DOHH2 (cell line): ENCODE measurements around the gene SUGCT.

Experiments used
- H3F3A ChIP-seq: fragments of 200-600 bp; sonication (generic), shearing (Covaris generic); 2 replicates; pipeline ENCODE4 v1.6.0; 2016; ENCODE audit warnings: antibody characterized with exemption, mild to moderate bottlenecking; ENCODE audit not compliant: control insufficient read depth, insufficient read depth
- H3K27ac ChIP-seq: fragments of 200-600 bp; sonication (generic); 2 replicates; pipeline ENCODE4 v1.5.1; 2014; ENCODE audit warnings: low read depth, mild to moderate bottlenecking, low read length, moderate library complexity
- H3K27me3 ChIP-seq: fragments of 200-600 bp; sonication (generic); 2 replicates; pipeline ENCODE4 v1.6.1; 2014; ENCODE audit warnings: mild to moderate bottlenecking, low read length, mixed read lengths; ENCODE audit not compliant: control insufficient read depth
- H3K36me3 ChIP-seq: fragments of 200-600 bp; sonication (generic); 2 replicates; pipeline ENCODE4 v1.6.1; 2014; ENCODE audit warnings: mild to moderate bottlenecking, low read length, moderate library complexity, mixed read lengths; ENCODE audit not compliant: control insufficient read depth
- H3K4me1 ChIP-seq: fragments of 200-600 bp; sonication (generic); 2 replicates; pipeline ENCODE4 v1.6.1; 2014; ENCODE audit warnings: mild to moderate bottlenecking, low read length, mixed read lengths; ENCODE audit not compliant: control insufficient read depth
- H3K4me2 ChIP-seq: fragments of 200-600 bp; sonication (generic); 2 replicates; pipeline ENCODE4 v1.6.0; 2014; ENCODE audit warnings: mild to moderate bottlenecking, low read length, moderate library complexity
- H3K4me3 ChIP-seq: fragments of 200-600 bp; sonication (generic); 2 replicates; pipeline ENCODE4 v1.5.1; 2014; ENCODE audit warnings: mild to moderate bottlenecking, low read length, mixed read lengths
- H3K79me2 ChIP-seq: fragments of 200-600 bp; sonication (generic); 2 replicates; pipeline ENCODE4 v1.6.1; 2014; ENCODE audit warnings: mild to moderate bottlenecking, low read length, mixed read lengths; ENCODE audit not compliant: control insufficient read depth
- H3K9me2 ChIP-seq: fragments of 200-600 bp; sonication (generic); replicated peaks from 2 replicates; pipeline ENCODE4 v1.6.1; 2014; ENCODE audit warnings: mild to moderate bottlenecking, low read length, mixed read lengths; ENCODE audit not compliant: control insufficient read depth
- H3K9me3 ChIP-seq: fragments of 200-600 bp; sonication (generic); 2 replicates; pipeline ENCODE4 v1.6.1; 2014; ENCODE audit warnings: antibody characterized with exemption, low read length, mixed read lengths; ENCODE audit not compliant: control insufficient read depth, insufficient read depth
- H4K20me1 ChIP-seq: fragments of 200-600 bp; sonication (generic); 2 replicates; pipeline ENCODE4 v1.6.0; 2014; ENCODE audit warnings: low read depth, mild to moderate bottlenecking, antibody characterized with exemption, low read length, moderate library complexity; ENCODE audit not compliant: control insufficient read depth, insufficient read depth
- CTCF ChIP-seq: fragments of 200-600 bp; sonication (generic); IDR thresholded peaks from one replicate; pipeline ENCODE4 v1.5.1; 2014; ENCODE audit warnings: antibody characterized with exemption, mild to moderate bottlenecking, low read depth, low read length; ENCODE audit not compliant: poor library complexity, severe bottlenecking
- EZH2phosphoT487 ChIP-seq: fragments of 200-600 bp; sonication (generic); IDR thresholded peaks from 2 replicates; pipeline ENCODE4 v1.6.1; 2017; ENCODE audit warnings: borderline replicate concordance, mild to moderate bottlenecking, antibody characterized with exemption, low read length, moderate library complexity, mixed read lengths

SUGCT gene

GRCh38 chr7:40526951-40527715 is 392.3 kb downstream of the SUGCT start:
- H3K27ac ChIP-seq, result no peak overlapping the region
- H4K20me1 ChIP-seq, result no peaks in the 10 kb centered on the region
- H3K27me3 ChIP-seq, result 0 out of 2 replicates have a peak, but pooled peaks cover 2% of the 10 kb centered on the region
- no peaks in the 10 kb centered on the region for H3F3A ChIP-seq
- no peaks in the 10 kb centered on the region for H3K4me1 ChIP-seq
- no peaks in the 10 kb centered on the region for H3K9me2 ChIP-seq
- no peak overlapping the region for H3K4me3 ChIP-seq
- H3K4me2 ChIP-seq, result no peak overlapping the region
- no peaks in the 10 kb centered on the region; the same call in 1 of the 2 replicates for H3K9me3 ChIP-seq
- no peak for TF ChIP-seq EZH2phosphoT487
- no peak for TF ChIP-seq CTCF
- H3K79me2 ChIP-seq, result no peaks in the 10 kb centered on the region
- no peaks in the 10 kb centered on the region for H3K36me3 ChIP-seq

- Histone ChIP-seq H3K4me3 (no peak overlapping the region), H3K27me3 (0 out of 2 replicates have a peak, but pooled peaks cover 2% of the 10 kb centered on the region), H3K27ac (no peak overlapping the region), H3K36me3 (no peaks in the 10 kb centered on the region), H3F3A (no peaks in the 10 kb centered on the region), H3K4me1 (no peaks in the 10 kb centered on the region), H3K4me2 (no peak overlapping the region), H4K20me1 (no peaks in the 10 kb centered on the region), H3K9me2 (no peaks in the 10 kb centered on the region), H3K79me2 (no peaks in the 10 kb centered on the region), H3K9me3 (no peaks in the 10 kb centered on the region; the same call in 1 of the 2 replicates)
- TF ChIP-seq CTCF (no peak), EZH2phosphoT487 (no peak)
Measured at GRCh38 chr7:40527723-40528122, 392.9 kb downstream of the SUGCT start.

- Histone ChIP-seq H3K4me2 (no peak overlapping the region), H3K9me3 (no peaks in the 10 kb centered on the region; the same call in 1 of the 2 replicates), H3K36me3 (no peaks in the 10 kb centered on the region), H3F3A (no peaks in the 10 kb centered on the region), H3K27me3 (0 out of 2 replicates have a peak, but pooled peaks cover 2% of the 10 kb centered on the region), H3K27ac (no peak overlapping the region), H3K4me1 (no peaks in the 10 kb centered on the region), H3K4me3 (no peak overlapping the region), H3K9me2 (no peaks in the 10 kb centered on the region), H4K20me1 (no peaks in the 10 kb centered on the region), H3K79me2 (no peaks in the 10 kb centered on the region)
- no peak for TF ChIP-seq EZH2phosphoT487
- no peak for TF ChIP-seq CTCF
Measured at GRCh38 chr7:40530292-40530691, 395.5 kb downstream of the SUGCT start.
